GM18861 (cell line): ENCODE measurements around the gene SERPINA1.

Experiments used
- ATAC-seq: cut with Tn5 transposase; IDR thresholded peaks from one replicate; pipeline ENCODE4 v1.9.1; 2021; ENCODE audit not compliant: unreplicated experiment

Gene SERPINA1

GRCh38 chr14:94349276-94349675 is 39.1 kb downstream of the SERPINA1 start:
- ATAC-seq, result no peak

GRCh38 chr14:94348836-94349235 is 39.6 kb downstream of the SERPINA1 start:
- no peak for ATAC-seq

- peak; percentile 13 for ATAC-seq
These were observed 41.6 kb downstream of the SERPINA1 start for GRCh38 chr14:94346841-94347240.

- peak; percentile 63 for ATAC-seq
These were observed 42.2 kb downstream of the SERPINA1 start for GRCh38 chr14:94346065-94346786.

- no peak for ATAC-seq
These were observed 42.9 kb downstream of the SERPINA1 start for GRCh38 chr14:94345344-94346064.

GRCh38 chr14:94344389-94344788 is 44.0 kb downstream of the SERPINA1 start:
- no peak for ATAC-seq

- ATAC-seq, result no peak
These were observed 45.0 kb downstream of the SERPINA1 start for GRCh38 chr14:94343238-94344005.

GRCh38 chr14:94342334-94342934 is 46.0 kb downstream of the SERPINA1 start:
- ATAC-seq, result no peak

GRCh38 chr14:94341656-94342333 is 46.6 kb downstream of the SERPINA1 start:
- ATAC-seq, result no peak

- ATAC-seq, result no peak
These were observed 47.9 kb downstream of the SERPINA1 start for GRCh38 chr14:94340533-94340932.

- no peak for ATAC-seq
These were observed 50.4 kb downstream of the SERPINA1 start for GRCh38 chr14:94338023-94338422.

GRCh38 chr14:94337274-94337673 is 51.1 kb downstream of the SERPINA1 start:
- ATAC-seq, result no peak

GRCh38 chr14:94334872-94335271 is 53.5 kb downstream of the SERPINA1 start:
- ATAC-seq, result no peak

- ATAC-seq, result no peak
These were observed 55.8 kb downstream of the SERPINA1 start for GRCh38 chr14:94332587-94332986.

- ATAC-seq, result no peak
These were observed 56.3 kb downstream of the SERPINA1 start for GRCh38 chr14:94332063-94332583.

GRCh38 chr14:94331462-94331861 is 56.9 kb downstream of the SERPINA1 start:
- no peak for ATAC-seq

GRCh38 chr14:94330857-94331256 is 57.5 kb downstream of the SERPINA1 start:
- no peak for ATAC-seq

GRCh38 chr14:94330432-94330831 is 58.0 kb downstream of the SERPINA1 start:
- no peak for ATAC-seq

GRCh38 chr14:94329857-94330256 is 58.5 kb downstream of the SERPINA1 start:
- no peak for ATAC-seq

- no peak for ATAC-seq
These were observed 60.2 kb downstream of the SERPINA1 start for GRCh38 chr14:94328196-94328595.
